GM12864 (cell line): ENCODE measurements around the gene ERBB3.

Source experiments
- DNase-seq: peaks from one replicate; pipeline ENCODE4 v3.0.0-alpha.2; 2011; ENCODE audit warnings: low read depth
- H3K4me3 ChIP-seq: 2 replicates; pipeline ENCODE4 v1.5.1; 2011; ENCODE audit warnings: mild to moderate bottlenecking, low read depth, low read length, control low read depth
- TF ChIP-seq, protein P1 (sequence below): IDR thresholded peaks from 2 replicates; pipeline ENCODE4 v1.5.1; 2011; ENCODE audit warnings: low read depth, mild to moderate bottlenecking, moderate library complexity, low read length, control low read depth, inconsistent platforms; ENCODE audit errors: missing control alignments

The ERBB3 gene

DNA sequence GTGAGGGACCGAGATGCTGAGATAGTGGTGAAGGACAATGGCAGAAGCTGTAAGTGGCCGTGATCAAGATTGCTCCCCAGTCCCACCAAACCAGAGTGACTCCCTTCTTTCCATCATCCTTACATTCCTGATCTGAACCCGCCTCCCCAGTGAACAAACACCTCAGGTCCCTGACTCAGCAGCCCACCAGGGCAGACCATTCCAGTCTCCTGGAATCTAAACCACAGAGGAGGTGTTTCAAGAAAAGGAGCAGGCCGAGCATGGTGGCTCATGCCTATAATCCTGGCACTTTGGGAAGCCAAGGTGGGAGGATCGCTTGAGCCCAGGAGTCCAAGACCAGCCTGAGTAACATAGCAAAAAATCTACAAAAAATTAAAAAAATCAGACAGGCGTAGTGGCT, 6.6 kb downstream of the ERBB3 start:
- TF ChIP-seq, protein P1, sequence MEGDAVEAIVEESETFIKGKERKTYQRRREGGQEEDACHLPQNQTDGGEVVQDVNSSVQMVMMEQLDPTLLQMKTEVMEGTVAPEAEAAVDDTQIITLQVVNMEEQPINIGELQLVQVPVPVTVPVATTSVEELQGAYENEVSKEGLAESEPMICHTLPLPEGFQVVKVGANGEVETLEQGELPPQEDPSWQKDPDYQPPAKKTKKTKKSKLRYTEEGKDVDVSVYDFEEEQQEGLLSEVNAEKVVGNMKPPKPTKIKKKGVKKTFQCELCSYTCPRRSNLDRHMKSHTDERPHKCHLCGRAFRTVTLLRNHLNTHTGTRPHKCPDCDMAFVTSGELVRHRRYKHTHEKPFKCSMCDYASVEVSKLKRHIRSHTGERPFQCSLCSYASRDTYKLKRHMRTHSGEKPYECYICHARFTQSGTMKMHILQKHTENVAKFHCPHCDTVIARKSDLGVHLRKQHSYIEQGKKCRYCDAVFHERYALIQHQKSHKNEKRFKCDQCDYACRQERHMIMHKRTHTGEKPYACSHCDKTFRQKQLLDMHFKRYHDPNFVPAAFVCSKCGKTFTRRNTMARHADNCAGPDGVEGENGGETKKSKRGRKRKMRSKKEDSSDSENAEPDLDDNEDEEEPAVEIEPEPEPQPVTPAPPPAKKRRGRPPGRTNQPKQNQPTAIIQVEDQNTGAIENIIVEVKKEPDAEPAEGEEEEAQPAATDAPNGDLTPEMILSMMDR: no peak
- no peak for DNase-seq
- no peak overlapping the region for H3K4me3 ChIP-seq

DNA sequence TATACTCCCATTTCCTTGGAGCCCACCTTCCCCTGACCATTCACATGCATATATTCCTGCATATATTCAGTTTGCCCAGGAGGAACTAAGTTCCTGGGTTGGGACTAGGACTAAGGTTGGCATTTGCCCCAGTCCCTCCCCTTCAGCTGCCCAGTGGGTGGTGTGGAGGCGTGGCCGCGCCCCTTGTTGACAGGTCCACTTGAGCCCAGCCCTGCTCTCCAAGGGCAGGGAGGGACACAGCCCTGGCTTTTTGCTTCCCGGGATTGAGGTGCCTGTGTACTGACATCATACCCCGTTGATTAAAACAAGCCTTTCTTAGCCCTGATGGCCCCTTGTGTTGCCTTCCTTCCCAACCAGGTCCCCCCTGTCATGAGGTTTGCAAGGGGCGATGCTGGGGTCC, 7.3 kb downstream of the ERBB3 start:
- H3K4me3 ChIP-seq: no peak overlapping the region
- TF ChIP-seq, protein P1: no peak
- no peak for DNase-seq

DNA sequence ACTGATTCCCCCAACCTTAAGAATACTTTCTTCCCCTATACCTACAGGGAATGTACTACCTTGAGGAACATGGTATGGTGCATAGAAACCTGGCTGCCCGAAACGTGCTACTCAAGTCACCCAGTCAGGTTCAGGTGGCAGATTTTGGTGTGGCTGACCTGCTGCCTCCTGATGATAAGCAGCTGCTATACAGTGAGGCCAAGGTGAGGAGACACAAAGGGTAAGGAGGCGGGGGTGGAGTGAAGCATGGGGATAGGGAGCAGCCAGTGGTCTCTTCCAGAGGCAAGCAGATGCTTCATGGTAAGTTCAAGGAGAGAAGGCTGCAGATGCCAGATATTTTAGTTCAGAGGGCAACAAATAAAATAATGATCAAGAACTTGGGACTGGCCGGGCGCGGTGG, 17.8 kb downstream of the ERBB3 start:
- no peak overlapping the region for H3K4me3 ChIP-seq
- DNase-seq: no peak
- TF ChIP-seq, protein P1: no peak

DNA sequence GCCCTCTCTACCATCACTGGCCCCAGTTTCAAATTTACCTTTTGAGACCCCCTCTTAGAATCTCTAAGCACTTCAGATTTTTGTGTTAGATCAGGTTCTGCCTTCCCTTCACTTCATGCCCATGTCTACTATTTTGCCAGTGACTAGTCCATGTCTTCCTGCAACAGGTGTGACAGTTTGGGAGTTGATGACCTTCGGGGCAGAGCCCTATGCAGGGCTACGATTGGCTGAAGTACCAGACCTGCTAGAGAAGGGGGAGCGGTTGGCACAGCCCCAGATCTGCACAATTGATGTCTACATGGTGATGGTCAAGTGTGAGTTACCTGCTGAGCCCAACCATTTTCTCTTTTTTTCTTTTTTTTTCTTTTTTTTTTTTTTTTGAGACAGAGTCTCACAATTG, 18.6 kb downstream of the ERBB3 start:
- no peak overlapping the region for H3K4me3 ChIP-seq
- no peak for DNase-seq
- TF ChIP-seq, protein P1: no peak

DNA sequence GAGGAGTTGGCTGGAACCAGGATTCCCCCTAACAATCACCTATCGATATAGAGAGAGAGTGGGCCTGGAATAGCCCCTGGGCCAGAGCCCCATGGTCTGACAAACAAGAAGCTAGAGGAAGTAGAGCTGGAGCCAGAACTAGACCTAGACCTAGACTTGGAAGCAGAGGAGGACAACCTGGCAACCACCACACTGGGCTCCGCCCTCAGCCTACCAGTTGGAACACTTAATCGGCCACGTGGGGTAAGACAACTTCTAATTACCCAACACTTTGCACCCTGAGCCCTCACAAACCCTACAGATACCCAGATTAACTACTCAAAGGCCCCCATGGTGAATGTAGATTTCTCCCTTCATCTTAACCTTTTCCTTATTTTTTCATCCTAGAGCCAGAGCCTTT, 19.8 kb downstream of the ERBB3 start:
- no peak for DNase-seq
- H3K4me3 ChIP-seq: no peak overlapping the region
- TF ChIP-seq, protein P1: no peak

DNA sequence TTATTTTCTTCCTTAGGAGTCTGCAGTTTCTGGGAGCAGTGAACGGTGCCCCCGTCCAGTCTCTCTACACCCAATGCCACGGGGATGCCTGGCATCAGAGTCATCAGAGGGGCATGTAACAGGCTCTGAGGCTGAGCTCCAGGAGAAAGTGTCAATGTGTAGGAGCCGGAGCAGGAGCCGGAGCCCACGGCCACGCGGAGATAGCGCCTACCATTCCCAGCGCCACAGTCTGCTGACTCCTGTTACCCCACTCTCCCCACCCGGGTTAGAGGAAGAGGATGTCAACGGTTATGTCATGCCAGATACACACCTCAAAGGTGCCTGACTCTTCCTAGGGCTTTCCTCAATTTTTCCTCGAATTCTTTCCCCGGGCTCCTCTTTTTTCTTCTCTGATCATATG, 21.1 kb downstream of the ERBB3 start:
- H3K4me3 ChIP-seq: no peak overlapping the region
- TF ChIP-seq, protein P1: no peak
- no peak for DNase-seq

DNA sequence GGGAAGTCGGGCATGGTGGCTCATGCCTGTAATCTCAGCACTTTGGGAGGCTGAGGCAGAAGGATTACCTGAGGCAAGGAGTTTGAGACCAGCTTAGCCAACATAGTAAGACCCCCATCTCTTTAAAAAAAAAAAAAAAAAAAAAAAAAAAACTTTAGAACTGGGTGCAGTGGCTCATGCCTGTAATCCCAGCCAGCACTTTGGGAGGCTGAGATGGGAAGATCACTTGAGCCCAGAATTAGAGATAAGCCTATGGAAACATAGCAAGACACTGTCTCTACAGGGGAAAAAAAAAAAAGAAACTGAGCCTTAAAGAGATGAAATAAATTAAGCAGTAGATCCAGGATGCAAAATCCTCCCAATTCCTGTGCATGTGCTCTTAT, 22.7 kb downstream of the ERBB3 start:
- no peak for DNase-seq
- H3K4me3 ChIP-seq: no peak overlapping the region
- TF ChIP-seq, protein P1: no peak
